NCI-H526 treated with DMSO at 0.1 percent for 48 hours (cell line): ENCODE measurements around the gene UGT1A6.

ENCODE experiments used
- DNase-seq: peaks from one replicate; lab custom pipeline; 2025; lab: John Stamatoyannopoulos, UW

Gene UGT1A6

GRCh38 chr2:233768076-233768475 lies 75.4 kb downstream of the UGT1A6 start:
- no peak for DNase-seq

GRCh38 chr2:233769260-233769659 lies 76.6 kb downstream of the UGT1A6 start:
- no peak for DNase-seq

- no peak for DNase-seq
These were observed 79.5 kb downstream of the UGT1A6 start for GRCh38 chr2:233772153-233772552.

GRCh38 chr2:233772583-233772982 lies 79.9 kb downstream of the UGT1A6 start:
- no peak for DNase-seq

- DNase-seq: no peak
These were observed 81.2 kb downstream of the UGT1A6 start for GRCh38 chr2:233773854-233774253.

GRCh38 chr2:233775414-233775813 lies 82.7 kb downstream of the UGT1A6 start:
- no peak for DNase-seq

GRCh38 chr2:233778030-233778429 lies 85.3 kb downstream of the UGT1A6 start, which contains the start of gene MROH2A:
TSS of gene MROH2A (plus strand) at chr2:233778330. CDS start at chr2:233779359, 1,029 bp downstream.
- no peak for DNase-seq

GRCh38 chr2:233779722-233780121 lies 87.0 kb downstream of the UGT1A6 start:
- DNase-seq: no peak

- no peak for DNase-seq
These were observed 88.1 kb downstream of the UGT1A6 start for GRCh38 chr2:233780771-233781170.

GRCh38 chr2:233789554-233789953 lies 96.9 kb downstream of the UGT1A6 start:
- DNase-seq: no peak

GRCh38 chr2:233791151-233791882 lies 98.6 kb downstream of the UGT1A6 start:
- no peak for DNase-seq

GRCh38 chr2:233791883-233792329 lies 99.2 kb downstream of the UGT1A6 start:
- DNase-seq: no peak

GRCh38 chr2:233792720-233793119 lies 100.0 kb downstream of the UGT1A6 start:
- no peak for DNase-seq

GRCh38 chr2:233793465-233794127 lies 100.9 kb downstream of the UGT1A6 start:
- no peak for DNase-seq

GRCh38 chr2:233794128-233794658 lies 101.5 kb downstream of the UGT1A6 start:
- no peak for DNase-seq

GRCh38 chr2:233795735-233796171 lies 103.1 kb downstream of the UGT1A6 start:
- DNase-seq: no peak

GRCh38 chr2:233796254-233796653 lies 103.6 kb downstream of the UGT1A6 start:
- no peak for DNase-seq

GRCh38 chr2:233798335-233799086 lies 105.8 kb downstream of the UGT1A6 start:
- DNase-seq: no peak

- no peak for DNase-seq
These were observed 106.5 kb downstream of the UGT1A6 start for GRCh38 chr2:233799087-233799665.

- no peak for DNase-seq
These were observed 107.0 kb downstream of the UGT1A6 start for GRCh38 chr2:233799716-233800115.

- DNase-seq: no peak
These were observed 107.5 kb downstream of the UGT1A6 start for GRCh38 chr2:233800208-233800607.
